Left lung (tissue), 10 donors: Measurements from ENCODE around the gene AHCYL2. TPM values are rescaled to one million over a fixed set of nuclear protein-coding genes. Genes with fewer than 3 reads are reported as not detected.
A peak's percentile ranks its signal among the peaks of the same experiment; 100 is the strongest.

Experiments used
- ATAC-seq: fragments of 200-7000 bp; cut with Tn5 transposase; one replicate; pipeline ENCODE4 v1.9.1; 2020; ENCODE audit warnings: moderate library complexity
- DNase-seq, 4 donors: peaks; one replicate each; pipeline ENCODE4 v3.0.0-alpha.2; 2013 to 2020
- H3K27ac ChIP-seq, 2 donors: fragments of 200-600 bp; sonication (generic) in 1 of 2; one replicate each; pipeline versions ENCODE4 v1.5.0 to v1.8.0; 2020 to 2021
- H3K27me3 ChIP-seq, 2 donors: fragments of 200-600 bp; sonication (generic) in 1 of 2; one replicate each; pipeline versions ENCODE4 v1.5.0 to v1.8.0; 2020 to 2021
- H3K36me3 ChIP-seq, 2 donors: fragments of 200-600 bp; sonication (generic) in 1 of 2; one replicate each; pipeline versions ENCODE4 v1.5.0 to v1.8.0; 2020 to 2021
- H3K4me1 ChIP-seq, 2 donors: fragments of 200-600 bp; one replicate each; pipeline ENCODE4 v1.8.0; 2021
- H3K4me3 ChIP-seq, 2 donors: fragments of 200-600 bp; sonication (generic) in 1 of 2; one replicate each; pipeline versions ENCODE4 v1.5.0 to v1.8.0; 2020 to 2021; ENCODE audit warnings: mild to moderate bottlenecking in 1 of 2
- H3K9me3 ChIP-seq, 2 donors: fragments of 200-600 bp; sonication (generic) in 1 of 2; one replicate each; pipeline versions ENCODE4 v1.5.0 to v1.8.0; 2020 to 2021
- intact Hi-C, 2 donors: fragments of 100-400 bp; cut with DNase I; formaldehyde crosslinking; loops; one replicate each; pipeline versions ENCODE4 v1.11.2 to v1.14.2; 2022
- polyA plus RNA-seq, 6 donors: library from polyadenylated mRNA; unstranded; fragments of 120-200 nt; gene quantifications; one replicate each; pipeline ENCODE4 v1.2.1, GENCODE V29; 2013; ENCODE audit not compliant: insufficient read length in 6 of 6
- total RNA-seq, 2 donors: library from RNA; stranded (reverse); fragmentation: NEBNext Ultra II Directional; extraction: Animal tissue kit (Norgen Biotek cat#: 25700); gene quantifications; one replicate each; pipeline ENCODE4 v1.2.1, GENCODE V29; 2021
- TF ChIP-seq, protein P1 (sequence below), 2 donors: fragments of 200-600 bp; sonication (generic) in 1 of 2; IDR thresholded peaks; one replicate each; pipeline versions ENCODE4 v1.5.0 to v1.8.0; 2021; ENCODE audit warnings: antibody characterized with exemption in 2 of 2
- donor health status: DM: no; HTN: yes; CAD: no.
- donor health status: DM: no; HTN: no; CAD: no.

Gene AHCYL2
- total and polyA plus RNA-seq, 8 donors, result 16.2 to 219 (median 21.3) TPM

DNA sequence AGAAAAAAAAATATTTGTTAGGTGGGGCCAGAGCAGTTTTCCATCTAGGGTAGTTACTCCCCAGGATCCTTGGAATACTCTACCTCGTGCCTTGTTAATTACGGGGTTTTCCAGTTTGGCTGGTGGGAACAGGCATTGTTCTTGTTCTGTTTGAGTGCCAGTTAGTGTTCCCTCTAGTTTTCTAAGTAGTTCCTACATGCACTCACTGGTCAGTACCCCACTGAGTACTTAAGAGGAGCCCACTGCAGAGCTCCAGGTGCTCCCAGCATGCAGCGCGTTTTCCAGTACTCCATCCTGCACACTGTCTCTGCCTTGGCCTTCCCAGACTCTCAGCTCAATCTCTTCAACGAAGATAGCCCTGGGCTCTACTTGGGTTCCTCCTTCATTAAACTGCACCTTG is 58.0 kb downstream of the AHCYL2 start:
- Histone ChIP-seq H3K27me3 (no peaks in the 10 kb centered on the region), H3K27ac (no peak overlapping the region), H3K4me3 (no peak overlapping the region), H3K9me3 (no peaks in the 10 kb centered on the region), H3K4me1 (no peaks in the 10 kb centered on the region), H3K36me3 (no peaks in the 10 kb centered on the region)
- ATAC-seq, result no peak
- no peak for DNase-seq
- intact Hi-C loops, result no loop called here
- TF ChIP-seq, protein P1, sequence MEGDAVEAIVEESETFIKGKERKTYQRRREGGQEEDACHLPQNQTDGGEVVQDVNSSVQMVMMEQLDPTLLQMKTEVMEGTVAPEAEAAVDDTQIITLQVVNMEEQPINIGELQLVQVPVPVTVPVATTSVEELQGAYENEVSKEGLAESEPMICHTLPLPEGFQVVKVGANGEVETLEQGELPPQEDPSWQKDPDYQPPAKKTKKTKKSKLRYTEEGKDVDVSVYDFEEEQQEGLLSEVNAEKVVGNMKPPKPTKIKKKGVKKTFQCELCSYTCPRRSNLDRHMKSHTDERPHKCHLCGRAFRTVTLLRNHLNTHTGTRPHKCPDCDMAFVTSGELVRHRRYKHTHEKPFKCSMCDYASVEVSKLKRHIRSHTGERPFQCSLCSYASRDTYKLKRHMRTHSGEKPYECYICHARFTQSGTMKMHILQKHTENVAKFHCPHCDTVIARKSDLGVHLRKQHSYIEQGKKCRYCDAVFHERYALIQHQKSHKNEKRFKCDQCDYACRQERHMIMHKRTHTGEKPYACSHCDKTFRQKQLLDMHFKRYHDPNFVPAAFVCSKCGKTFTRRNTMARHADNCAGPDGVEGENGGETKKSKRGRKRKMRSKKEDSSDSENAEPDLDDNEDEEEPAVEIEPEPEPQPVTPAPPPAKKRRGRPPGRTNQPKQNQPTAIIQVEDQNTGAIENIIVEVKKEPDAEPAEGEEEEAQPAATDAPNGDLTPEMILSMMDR (IDR thresholded peaks at IDR 0.05), result no peak

DNA sequence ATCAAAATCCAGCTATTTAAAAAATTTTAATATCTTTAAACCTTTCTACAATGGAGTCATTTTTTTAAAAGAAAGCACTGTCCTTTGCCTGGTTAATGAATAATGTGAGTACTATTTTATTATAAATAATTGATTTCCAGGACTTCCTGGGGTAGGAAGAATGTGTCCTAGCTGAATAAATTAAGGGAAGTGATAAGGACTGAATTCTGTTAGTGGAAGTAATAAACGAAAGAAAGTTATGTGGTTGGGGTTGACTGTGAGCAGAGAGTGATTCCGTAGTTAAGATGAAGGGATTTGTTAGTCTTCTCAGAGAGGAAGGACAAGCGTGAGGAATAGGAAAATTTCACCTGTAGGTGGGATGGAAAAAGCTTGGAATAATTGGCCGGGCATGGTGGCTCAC is 59.1 kb downstream of the AHCYL2 start:
- no peak for ATAC-seq
- no peak for DNase-seq
- H3K4me1 ChIP-seq, result no peaks in the 10 kb centered on the region
- no peak overlapping the region for H3K27ac ChIP-seq
- H3K4me3 ChIP-seq, result no peak overlapping the region
- peaks cover 0 to 7% of the 10 kb centered on the region in 2 donors for H3K36me3 ChIP-seq
- intact Hi-C loops, result no loop called here
- TF ChIP-seq, protein P1 (IDR thresholded peaks at IDR 0.05), result no peak
- H3K27me3 ChIP-seq, result no peaks in the 10 kb centered on the region
- no peaks in the 10 kb centered on the region for H3K9me3 ChIP-seq

DNA sequence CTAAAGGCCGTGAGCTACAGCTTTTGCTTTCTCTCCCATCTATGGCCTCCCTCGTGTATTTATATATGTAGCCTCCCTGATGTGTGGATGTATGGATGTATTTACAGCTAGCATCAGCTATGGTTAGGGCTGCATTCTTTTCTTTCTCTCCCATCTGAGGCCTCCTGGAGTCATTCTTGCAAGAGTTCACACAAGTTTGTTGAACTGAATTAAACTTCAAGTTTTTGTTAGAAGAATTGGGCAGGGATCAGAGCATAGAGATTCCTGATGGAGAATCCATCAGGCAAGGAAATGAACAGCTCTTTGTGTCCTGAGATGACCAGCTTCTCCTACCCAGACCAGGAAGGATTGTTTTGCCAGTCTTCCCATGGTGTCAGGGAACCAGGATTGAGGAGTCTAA is 60.3 kb downstream of the AHCYL2 start:
- no peak overlapping the region for H3K4me3 ChIP-seq
- H3K4me1 ChIP-seq, result no peaks in the 10 kb centered on the region
- H3K36me3 ChIP-seq, result peaks cover 0 to 10% of the 10 kb centered on the region in 2 donors
- TF ChIP-seq, protein P1 (IDR thresholded peaks at IDR 0.05), result no peak
- H3K27me3 ChIP-seq, result no peaks in the 10 kb centered on the region
- H3K9me3 ChIP-seq, result no peaks in the 10 kb centered on the region
- intact Hi-C loops, result no loop called here
- DNase-seq (no peak), ATAC-seq (no peak)
- no peak overlapping the region for H3K27ac ChIP-seq

DNA sequence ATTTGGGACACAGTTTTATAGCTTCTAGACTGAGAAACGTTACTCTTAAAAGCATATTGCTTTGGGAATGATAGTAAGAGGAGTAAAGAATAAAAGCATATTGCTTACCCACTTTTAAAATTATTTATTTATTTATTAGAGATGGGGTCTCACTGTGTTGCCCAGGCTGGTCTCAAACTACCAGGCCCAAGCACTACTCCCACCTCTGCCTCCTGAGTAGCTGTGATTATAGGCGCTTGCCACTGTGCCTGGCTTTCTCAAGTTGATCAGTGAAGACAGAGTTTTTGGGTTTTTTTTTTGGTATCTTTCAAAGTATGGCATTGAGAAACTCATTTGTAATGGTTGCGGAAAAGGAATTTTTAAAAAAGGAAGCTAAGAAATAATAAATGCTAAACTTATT is 68.0 kb downstream of the AHCYL2 start:
- intact Hi-C loops, result no loop called here
- no peak for ATAC-seq

GRCh38 chr7:129295015-129295423 is 70.2 kb downstream of the AHCYL2 start:
- TF ChIP-seq, protein P1 (IDR thresholded peaks at IDR 0.05), result no peak
- ATAC-seq (peak; percentile 70), DNase-seq (no peak)
- no peaks in the 10 kb centered on the region for H3K27me3 ChIP-seq
- no peaks in the 10 kb centered on the region for H3K36me3 ChIP-seq
- no peaks in the 10 kb centered on the region for H3K9me3 ChIP-seq
- H3K4me1 ChIP-seq, result no peaks in the 10 kb centered on the region
- H3K4me3 ChIP-seq, result no peak overlapping the region
- H3K27ac ChIP-seq, result no peak overlapping the region
- intact Hi-C loops, result no loop called here

More for the DNA sequence above, 68.0 kb downstream of the AHCYL2 start:
- Histone ChIP-seq H3K4me1 (no peaks in the 10 kb centered on the region), H3K36me3 (peaks cover 0 to 10% of the 10 kb centered on the region in 2 donors), H3K27me3 (no peaks in the 10 kb centered on the region), H3K27ac (no peak overlapping the region), H3K9me3 (no peaks in the 10 kb centered on the region), H3K4me3 (no peak overlapping the region)
- TF ChIP-seq, protein P1 (IDR thresholded peaks at IDR 0.05), result no peak
- DNase-seq, result no peak
